Calu3 (cell line): Measurements from ENCODE around the gene SMAD7. TPM values are rescaled to one million over a fixed set of nuclear protein-coding genes. Genes with fewer than 3 reads are reported as not detected.
A peak's percentile ranks its signal among the peaks of the same experiment; 100 is the strongest.

Source experiments
- BruUV-seq: library from RNA; stranded (reverse); fragments of 400-500 nt; replicated peaks from 2 replicates; lab custom pipeline; 2021; lab: Mats Ljungman, UMichigan
- CTCF ChIA-PET: fragments of 300-600 bp; sonication (Branson Sonifier 250); formaldehyde crosslinking; loops from one replicate; lab custom pipeline; 2022; ENCODE audit warnings: antibody characterized with exemption; lab: Charles Lee
- DNase-seq: peaks from one replicate; pipeline ENCODE4 v3.0.0; 2022
- H3K27ac Mint-ChIP-seq: one replicate; pipeline ENCODE4 v1.8.0; 2022; ENCODE audit warnings: mixed read lengths; ENCODE audit not compliant: unreplicated experiment
- H3K27me3 Mint-ChIP-seq: one replicate; pipeline ENCODE4 v1.8.0; 2022; ENCODE audit warnings: mixed read lengths; ENCODE audit not compliant: unreplicated experiment
- H3K36me3 Mint-ChIP-seq: one replicate; pipeline ENCODE4 v1.8.0; 2022; ENCODE audit warnings: mild to moderate bottlenecking, moderate library complexity, mixed read lengths; ENCODE audit not compliant: insufficient read depth, unreplicated experiment
- H3K4me1 Mint-ChIP-seq: one replicate; pipeline ENCODE4 v1.8.0; 2022; ENCODE audit warnings: mild to moderate bottlenecking, low read depth, mixed read lengths; ENCODE audit not compliant: unreplicated experiment
- H3K4me3 Mint-ChIP-seq: one replicate; pipeline ENCODE4 v1.8.0; 2022; ENCODE audit warnings: mild to moderate bottlenecking, low read depth, moderate library complexity, mixed read lengths; ENCODE audit not compliant: unreplicated experiment
- H3K9me3 Mint-ChIP-seq: one replicate; pipeline ENCODE4 v1.8.0; 2022; ENCODE audit warnings: low read depth, mixed read lengths; ENCODE audit not compliant: unreplicated experiment
- intact Hi-C: fragments of 100-400 bp; cut with micrococcal nuclease; formaldehyde crosslinking; loops from one replicate; pipeline ENCODE4 v1.10.0; 2022; ENCODE audit not compliant: unreplicated experiment
- total RNA-seq: library from RNA; stranded (reverse); gene quantifications from 2 replicates; pipeline ENCODE4 v1.2.3, GENCODE V29; 2022
- TF ChIP-seq, protein P1 (sequence below): fragments of 200-600 bp; IDR thresholded peaks from one replicate; pipeline ENCODE4 v1.8.0; 2022; ENCODE audit warnings: antibody characterized with exemption; ENCODE audit not compliant: unreplicated experiment

SMAD7 gene
- total RNA-seq, 1 experiment from 2014 or later = 13.7 TPM

DNA sequence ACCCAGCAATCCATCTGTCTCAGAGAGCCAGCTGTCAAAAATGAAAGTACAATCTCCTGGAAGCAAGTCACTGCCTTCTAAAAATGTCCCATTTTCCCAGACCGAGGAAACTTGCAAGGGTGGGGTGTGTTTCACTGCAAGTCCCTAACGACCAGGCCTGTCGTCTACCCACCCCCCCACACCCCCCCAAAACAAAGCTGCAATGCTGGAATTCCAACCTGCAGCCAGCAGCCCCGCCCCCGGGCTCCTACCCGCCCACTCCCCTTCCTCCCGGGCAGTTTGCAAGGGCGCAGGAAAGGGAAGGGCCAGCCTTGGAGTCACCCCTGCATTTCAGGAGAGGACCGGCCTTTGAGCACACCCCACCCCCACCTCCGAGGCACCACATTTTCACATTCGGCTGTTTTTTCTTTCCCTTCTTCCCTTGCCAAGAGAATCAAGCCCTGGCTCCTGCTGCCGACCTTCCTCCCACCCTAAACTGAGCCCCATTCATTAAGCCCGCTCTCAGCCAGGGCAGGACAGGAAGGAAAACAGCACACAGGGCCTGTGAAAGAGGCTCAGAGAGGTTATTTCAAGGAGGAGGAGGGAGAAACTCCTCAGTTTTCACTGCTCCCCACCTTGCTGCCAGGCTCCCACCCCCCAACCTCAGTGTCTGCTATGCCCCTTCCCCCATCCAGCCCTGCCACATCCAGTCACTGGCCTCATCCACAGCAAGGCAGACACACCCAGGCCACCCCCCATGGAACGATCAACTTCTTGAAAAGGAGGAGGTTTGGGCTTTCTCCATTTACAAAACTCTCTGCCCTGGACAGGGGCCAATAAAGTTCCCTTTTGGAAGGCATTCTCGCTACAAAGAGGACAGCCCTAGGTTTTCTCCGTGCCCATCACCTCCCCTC, 11.3 kb downstream of the SMAD7 start:
- CTCF ChIA-PET = interaction anchor here (0.6 kb wide), 2 partner anchors 9 to 743 kb away, joined by 4 to 7 read pairs; no protein-coding TSS in a partner anchor

DNA sequence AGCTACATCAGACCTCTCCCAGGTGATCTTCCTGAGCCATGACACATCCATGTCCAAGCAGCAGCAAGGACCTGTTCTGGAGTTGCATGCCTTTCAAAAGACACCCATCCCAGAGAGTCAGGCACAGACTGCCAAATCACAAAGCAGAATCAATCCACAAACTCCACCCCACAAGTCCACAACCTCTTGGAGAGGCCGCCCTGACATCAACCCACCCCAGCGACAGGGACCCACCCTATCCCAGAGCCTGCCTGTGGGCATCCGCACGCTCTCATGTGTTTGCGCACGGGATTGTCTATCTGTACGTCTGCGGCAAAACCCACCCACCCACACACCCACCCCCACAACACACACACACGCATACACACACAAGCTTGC, 11.9 kb downstream of the SMAD7 start:
- Mint-ChIP-seq H3K27ac (no peak overlapping the region), H3K27me3 (no peaks in the 10 kb centered on the region), H3K4me3 (peak overlapping the region; percentile 56), H3K9me3 (no peaks in the 10 kb centered on the region), H3K36me3 (peaks cover 70% of the 10 kb centered on the region), H3K4me1 (peaks cover 98% of the 10 kb centered on the region)
- TF ChIP-seq, protein P1, sequence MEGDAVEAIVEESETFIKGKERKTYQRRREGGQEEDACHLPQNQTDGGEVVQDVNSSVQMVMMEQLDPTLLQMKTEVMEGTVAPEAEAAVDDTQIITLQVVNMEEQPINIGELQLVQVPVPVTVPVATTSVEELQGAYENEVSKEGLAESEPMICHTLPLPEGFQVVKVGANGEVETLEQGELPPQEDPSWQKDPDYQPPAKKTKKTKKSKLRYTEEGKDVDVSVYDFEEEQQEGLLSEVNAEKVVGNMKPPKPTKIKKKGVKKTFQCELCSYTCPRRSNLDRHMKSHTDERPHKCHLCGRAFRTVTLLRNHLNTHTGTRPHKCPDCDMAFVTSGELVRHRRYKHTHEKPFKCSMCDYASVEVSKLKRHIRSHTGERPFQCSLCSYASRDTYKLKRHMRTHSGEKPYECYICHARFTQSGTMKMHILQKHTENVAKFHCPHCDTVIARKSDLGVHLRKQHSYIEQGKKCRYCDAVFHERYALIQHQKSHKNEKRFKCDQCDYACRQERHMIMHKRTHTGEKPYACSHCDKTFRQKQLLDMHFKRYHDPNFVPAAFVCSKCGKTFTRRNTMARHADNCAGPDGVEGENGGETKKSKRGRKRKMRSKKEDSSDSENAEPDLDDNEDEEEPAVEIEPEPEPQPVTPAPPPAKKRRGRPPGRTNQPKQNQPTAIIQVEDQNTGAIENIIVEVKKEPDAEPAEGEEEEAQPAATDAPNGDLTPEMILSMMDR = no peak
- BruUV-seq = no TSS peak
- intact Hi-C loops = no loop called here
- DNase-seq = no peak
- CTCF ChIA-PET = interaction anchor here (0.6 kb wide), 2 partner anchors 9 to 744 kb away, joined by 4 to 7 read pairs; no protein-coding TSS in a partner anchor

More for the DNA sequence above, 11.3 kb downstream of the SMAD7 start:
- Mint-ChIP-seq H3K4me1 (peaks cover 98% of the 10 kb centered on the region), H3K4me3 (peak overlapping the region; percentile 56), H3K27me3 (no peaks in the 10 kb centered on the region), H3K36me3 (peaks cover 75% of the 10 kb centered on the region), H3K9me3 (no peaks in the 10 kb centered on the region), H3K27ac (no peak overlapping the region)
- TF ChIP-seq, protein P1 = no peak
- intact Hi-C loops = loop anchor here (10.0 kb wide), 2 partner anchors 235 to 265 kb away; no protein-coding TSS in a partner anchor
- peak; percentile 53 for DNase-seq
- no TSS peak for BruUV-seq

DNA sequence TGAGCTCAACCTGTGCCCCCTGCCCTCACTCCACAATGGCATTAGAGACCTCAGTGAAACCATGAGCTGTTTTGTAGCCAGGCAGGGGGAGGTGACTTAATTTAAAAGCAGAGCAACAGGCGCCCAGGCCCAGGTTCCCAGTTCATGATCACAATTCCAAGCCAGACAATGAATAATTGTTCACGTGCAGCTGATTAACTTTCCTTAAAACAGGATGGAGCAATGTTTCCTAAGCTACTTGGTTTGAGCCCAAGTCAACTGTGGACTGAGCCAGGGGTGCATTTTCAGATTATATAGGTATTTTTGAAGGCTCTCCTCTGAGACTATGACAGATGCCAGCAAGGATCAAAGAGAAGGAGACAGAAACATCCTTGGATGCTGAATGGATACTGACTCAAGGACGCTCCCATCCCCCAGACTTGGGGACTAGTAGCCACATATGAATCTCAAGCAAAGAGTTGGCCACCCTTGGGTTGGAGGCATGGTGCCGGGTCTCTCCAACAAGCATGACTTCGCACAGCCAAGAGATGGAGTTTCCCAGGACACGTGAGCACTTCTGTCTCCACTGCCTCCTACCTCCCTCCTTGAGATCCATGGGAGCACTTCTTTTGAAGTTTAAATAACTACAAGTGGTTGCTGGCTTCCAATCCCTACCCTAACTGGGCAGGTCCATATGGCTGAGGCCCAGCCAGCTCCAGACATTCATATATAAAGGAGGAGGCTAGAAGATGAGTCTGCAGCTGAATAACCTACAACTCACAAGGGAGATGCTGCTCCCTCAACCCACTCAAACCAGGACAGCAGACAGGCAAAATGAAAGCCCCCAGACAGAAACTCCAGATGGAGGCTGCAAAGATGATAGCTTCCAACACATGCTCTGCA, 12.7 kb downstream of the SMAD7 start:
- TF ChIP-seq, protein P1 = peak; percentile 10
- peak overlapping the region; percentile 56 for H3K4me3 Mint-ChIP-seq
- no peaks in the 10 kb centered on the region for H3K9me3 Mint-ChIP-seq
- CTCF ChIA-PET = interaction anchor here (0.6 to 1.6 kb wide), 7 partner anchors 9 to 105 kb away, joined by 3 to 8 read pairs (median 3); no protein-coding TSS in a partner anchor
- intact Hi-C loops = no loop called here
- peaks cover 65% of the 10 kb centered on the region for H3K36me3 Mint-ChIP-seq
- H3K27ac Mint-ChIP-seq = peak overlapping the region; percentile 19
- DNase-seq = no peak
- no TSS peak for BruUV-seq
- H3K4me1 Mint-ChIP-seq = peaks cover 98% of the 10 kb centered on the region
- H3K27me3 Mint-ChIP-seq = no peaks in the 10 kb centered on the region

DNA sequence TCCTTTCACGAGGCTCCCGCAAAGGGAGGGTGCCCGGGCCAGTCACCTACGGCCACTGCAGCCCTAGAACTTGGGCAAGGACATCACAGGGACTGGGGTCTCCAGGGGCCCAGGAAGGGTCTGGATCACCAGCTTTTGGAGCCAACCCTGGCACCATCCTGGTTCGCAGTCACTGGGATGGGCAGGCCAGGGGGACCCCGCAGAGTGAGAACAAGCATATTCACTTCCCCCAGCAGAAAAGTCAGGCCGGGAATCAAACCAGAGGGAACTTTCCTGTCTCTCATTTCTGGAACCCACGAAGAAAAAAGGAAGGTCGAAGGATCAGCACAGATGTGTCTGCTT, 15.4 kb downstream of the SMAD7 start:
- H3K4me1 Mint-ChIP-seq = peaks cover 99% of the 10 kb centered on the region
- H3K9me3 Mint-ChIP-seq = no peaks in the 10 kb centered on the region
- CTCF ChIA-PET = no interaction called here
- intact Hi-C loops = no loop called here
- H3K4me3 Mint-ChIP-seq = peak overlapping the region; percentile 6
- H3K36me3 Mint-ChIP-seq = peaks cover 58% of the 10 kb centered on the region
- TF ChIP-seq, protein P1 = no peak
- no peaks in the 10 kb centered on the region for H3K27me3 Mint-ChIP-seq
- no peak overlapping the region for H3K27ac Mint-ChIP-seq
- DNase-seq = no peak
- no TSS peak for BruUV-seq
